Fibroblast of skin of scalp (primary cell): ENCODE data around the gene CPNE2. TPM values are rescaled to one million over a fixed set of nuclear protein-coding genes. Genes with fewer than 3 reads are reported as not detected.
"Not testable (repeated sequence)": the region's sequence is repeated elsewhere in the genome, so short reads cannot be mapped to it uniquely, and the experiment has no call there.

ENCODE experiments used
- DNase-seq: peaks from one replicate; pipeline ENCODE4 v3.0.0-alpha.2; 2013
- polyA plus RNA-seq, 2 experiments: library from polyadenylated mRNA; unstranded; fragments of 120-200 nt; gene quantifications; one replicate each; pipeline ENCODE4 v1.2.1, GENCODE V29; 2013; ENCODE audit not compliant: insufficient read length in 2 of 2

Gene CPNE2
- polyA plus RNA-seq (2013, experiment 1 of 2; ENCODE audit: insufficient read length): 37.5 TPM
- 41.3 TPM for polyA plus RNA-seq (2013, experiment 2 of 2; ENCODE audit: insufficient read length)

- DNase-seq: peak; percentile 72
Observed at GRCh38 chr16:57091975-57092785, at the start of gene CPNE2. Gene CPNE2 (plus strand): TSS chr16:57092583. CDS start chr16:57110743, 18,160 bp downstream.

DNA sequence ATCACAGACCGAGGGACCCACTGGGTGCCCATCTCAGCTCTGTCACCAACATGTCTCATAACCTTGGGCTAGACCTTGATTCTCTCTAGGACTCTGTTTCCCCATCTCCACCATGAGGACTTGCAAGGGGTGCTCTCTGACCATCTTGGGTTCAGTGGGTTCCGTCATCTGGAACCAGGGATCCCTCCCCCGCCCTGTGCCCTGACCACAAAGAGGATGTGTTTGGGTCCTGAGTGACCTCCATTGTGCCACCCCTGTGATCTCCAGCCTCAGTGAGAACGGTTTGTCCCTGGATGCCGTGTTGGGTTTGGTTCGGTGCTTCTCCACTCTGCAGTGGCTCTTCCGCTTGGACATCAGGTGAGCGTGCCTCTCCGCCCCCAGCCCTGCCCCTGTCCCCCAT lies 49.1 kb upstream of the CPNE2 start:
- no peak for DNase-seq

- DNase-seq: no peak
Observed at GRCh38 chr16:57044931-57045693, 47.3 kb upstream of the CPNE2 start.

DNA sequence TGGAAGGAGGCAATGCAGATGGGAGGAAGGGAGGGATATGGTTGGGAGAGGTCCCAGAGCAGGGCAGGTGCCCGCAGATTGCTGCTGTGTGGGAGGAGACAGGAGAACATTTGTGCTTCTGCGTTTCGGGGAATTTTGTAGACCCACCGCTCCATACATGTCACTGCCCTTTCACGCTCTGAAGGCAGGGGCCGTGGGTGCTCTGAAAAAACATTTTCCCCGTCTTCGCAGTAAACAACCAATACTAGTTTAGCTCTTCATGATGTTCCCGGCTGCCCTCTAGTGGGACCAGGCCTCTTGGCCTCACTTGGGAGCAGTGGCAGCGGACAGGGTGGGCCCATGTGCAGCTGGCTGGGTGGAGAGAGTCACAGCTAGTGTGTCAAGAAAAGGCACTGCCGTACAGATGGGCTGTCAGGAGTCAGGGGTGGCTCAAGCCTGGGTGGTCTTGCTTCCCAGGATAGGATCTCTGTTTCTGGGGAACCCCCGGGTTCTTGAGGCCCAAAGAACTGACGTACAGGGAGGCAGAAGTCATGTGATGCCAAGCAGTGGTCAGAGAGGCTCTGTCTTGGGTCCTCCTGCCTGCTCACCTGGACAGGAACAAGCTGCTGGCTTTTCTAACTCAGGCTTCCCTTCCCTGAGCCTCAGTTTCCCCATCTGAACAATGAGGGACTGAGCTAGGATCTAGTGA lies 46.5 kb upstream of the CPNE2 start:
- DNase-seq: peak; percentile 69

- no peak for DNase-seq
Observed at GRCh38 chr16:57048095-57048494, 44.3 kb upstream of the CPNE2 start.

DNA sequence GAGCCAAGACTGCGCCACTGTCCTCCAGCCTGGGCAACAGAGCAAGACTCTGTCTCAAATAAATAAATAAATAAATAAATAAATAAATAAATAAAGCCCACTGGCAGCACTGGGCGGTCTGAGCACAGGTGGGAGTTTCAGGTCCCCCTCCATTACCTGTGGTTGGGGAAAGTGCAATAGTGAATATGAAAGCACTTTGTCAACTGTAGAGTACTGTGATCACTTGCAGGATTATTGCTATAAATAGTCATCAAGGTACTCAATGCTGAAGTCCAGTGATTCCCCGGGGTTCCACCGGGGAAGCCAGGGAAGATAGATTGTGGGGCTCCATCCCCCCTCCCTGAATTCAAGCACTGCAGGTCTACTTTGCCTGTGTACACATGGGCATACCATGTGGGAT lies 42.7 kb upstream of the CPNE2 start:
- DNase-seq: no peak

- DNase-seq: no peak
Observed at GRCh38 chr16:57051696-57052228, 40.6 kb upstream of the CPNE2 start.

DNA sequence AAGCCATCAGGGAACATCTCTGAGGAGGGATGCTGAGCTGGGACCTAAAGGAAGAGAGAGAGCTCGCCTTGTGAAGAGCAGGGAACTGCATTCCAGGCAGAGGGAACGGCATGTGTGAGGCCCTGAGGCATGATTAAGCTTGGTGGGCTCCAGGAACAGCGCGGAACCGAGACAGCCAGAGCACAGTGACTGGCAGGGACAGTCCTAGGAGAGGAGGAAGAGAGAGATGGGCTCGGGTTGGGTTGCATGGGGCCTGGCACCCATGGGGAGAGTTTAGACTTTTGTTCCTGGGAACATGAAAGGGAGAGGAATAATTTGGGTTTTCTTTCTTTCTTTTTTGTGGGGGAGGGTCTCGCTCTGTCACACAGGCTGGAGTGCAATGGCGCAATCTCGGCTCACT lies 39.2 kb upstream of the CPNE2 start:
- no peak for DNase-seq

DNA sequence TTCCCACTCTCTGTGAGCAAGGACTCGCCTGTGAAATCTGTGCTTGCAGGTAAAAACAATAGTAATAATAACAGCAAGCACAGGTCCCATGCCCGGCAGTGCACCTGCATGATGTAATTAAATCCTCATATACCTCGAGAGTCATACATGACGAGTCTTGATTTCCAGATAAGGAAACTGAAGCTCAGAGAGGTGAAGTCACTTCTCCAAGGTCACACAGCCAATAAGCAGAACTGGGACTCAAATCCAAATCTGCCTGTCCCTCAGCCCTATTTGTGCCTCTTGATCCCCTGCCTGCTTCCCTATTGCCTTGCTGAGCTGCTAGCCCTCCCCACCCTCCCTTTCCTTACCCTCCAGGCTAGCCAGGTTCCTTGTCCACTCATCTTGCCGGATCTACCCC lies 38.0 kb upstream of the CPNE2 start:
- no peak for DNase-seq

GRCh38 chr16:57054771-57055170 lies 37.6 kb upstream of the CPNE2 start:
- no peak for DNase-seq

- no peak for DNase-seq
Observed at GRCh38 chr16:57055671-57056070, 36.7 kb upstream of the CPNE2 start.

DNA sequence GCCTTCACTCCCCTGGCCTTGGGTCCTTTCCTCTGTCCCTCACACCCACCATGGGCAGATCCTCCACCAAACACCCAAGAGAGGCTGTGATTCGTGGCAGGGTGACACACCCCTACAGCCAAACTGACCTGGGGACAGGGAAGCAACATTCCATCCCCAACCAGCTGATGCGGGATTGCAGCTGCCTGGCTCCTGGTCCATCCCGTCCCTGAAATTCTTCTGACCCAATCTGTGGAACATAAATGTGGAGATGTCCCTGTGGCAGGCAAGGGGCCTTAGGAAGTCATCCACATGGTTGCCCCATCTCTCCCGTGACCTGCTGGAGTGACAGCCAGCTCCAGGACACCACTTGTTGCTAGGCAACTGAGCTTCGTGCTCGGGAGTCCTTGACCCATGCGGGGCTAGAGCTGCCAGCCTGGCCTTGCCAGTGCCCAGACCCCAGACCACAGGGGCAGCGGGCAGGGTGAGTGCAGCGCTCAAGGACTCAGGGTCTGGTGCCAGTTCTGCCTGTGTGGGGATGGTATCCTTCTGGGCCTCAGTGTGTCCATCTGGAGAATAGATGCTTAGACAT lies 34.0 kb upstream of the CPNE2 start:
- no peak for DNase-seq

- DNase-seq: no peak
Observed at GRCh38 chr16:57060323-57061083, 31.9 kb upstream of the CPNE2 start.

DNA sequence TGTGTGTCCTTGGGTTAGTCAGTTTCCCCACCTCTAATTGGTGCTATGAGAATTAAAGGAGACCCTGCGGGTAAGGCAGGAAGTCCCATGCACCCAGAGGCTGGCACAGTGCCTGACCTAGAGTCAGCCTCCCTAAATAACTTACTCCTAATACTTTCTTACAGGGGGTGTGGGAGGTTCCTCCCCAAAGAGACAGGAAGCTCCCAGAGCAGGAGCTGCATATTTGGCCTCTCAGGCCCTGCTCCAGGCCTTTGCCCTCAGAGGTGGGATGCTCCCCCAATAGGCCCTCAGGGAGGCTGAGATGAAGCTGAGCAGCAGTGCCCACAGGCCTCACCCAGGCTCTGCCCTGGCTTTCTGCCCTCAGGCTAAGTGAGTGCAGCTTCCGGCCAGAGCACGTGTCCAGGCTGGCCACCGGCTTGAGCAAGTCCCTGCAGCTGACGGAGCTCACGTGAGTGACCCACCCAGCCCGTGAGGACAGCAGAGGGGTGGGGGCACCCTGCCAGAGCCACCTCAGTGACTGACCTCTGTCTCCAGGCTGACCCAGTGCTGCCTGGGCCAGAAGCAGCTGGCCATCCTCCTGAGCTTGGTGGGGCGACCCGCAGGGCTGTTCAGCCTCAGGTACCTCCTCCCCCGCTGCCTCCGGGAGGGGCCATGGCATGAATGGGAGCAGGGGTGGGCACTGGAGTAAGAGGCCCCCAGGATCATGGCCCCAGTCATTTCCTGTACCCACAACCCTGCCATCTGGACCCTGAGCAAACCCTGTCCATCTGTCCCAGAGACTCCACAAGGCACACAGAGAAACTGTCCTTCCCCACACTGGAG lies 31.1 kb upstream of the CPNE2 start:
- peak; percentile 65 for DNase-seq

- no peak for DNase-seq
Observed at GRCh38 chr16:57062329-57062728, 30.1 kb upstream of the CPNE2 start.

DNA sequence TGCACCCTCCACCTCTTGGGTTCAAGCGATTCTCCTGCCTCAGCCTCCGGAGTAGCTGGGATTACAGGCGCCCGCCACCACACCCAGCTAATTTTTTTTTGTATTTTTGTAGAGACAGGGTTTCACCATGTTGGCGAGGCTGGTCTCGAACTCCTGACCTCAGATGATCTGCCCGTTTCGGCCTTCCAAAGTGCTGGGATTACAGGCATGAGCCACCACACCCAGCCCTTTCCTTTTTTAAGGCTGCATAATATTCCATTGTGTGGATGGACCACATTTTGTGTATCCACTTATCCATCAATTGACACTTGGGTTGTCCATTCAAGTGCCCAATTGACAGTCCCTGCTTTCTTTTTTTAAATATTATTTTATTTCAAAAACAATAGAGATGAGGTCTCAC lies 29.2 kb upstream of the CPNE2 start:
- DNase-seq: not testable (repeated sequence)

DNA sequence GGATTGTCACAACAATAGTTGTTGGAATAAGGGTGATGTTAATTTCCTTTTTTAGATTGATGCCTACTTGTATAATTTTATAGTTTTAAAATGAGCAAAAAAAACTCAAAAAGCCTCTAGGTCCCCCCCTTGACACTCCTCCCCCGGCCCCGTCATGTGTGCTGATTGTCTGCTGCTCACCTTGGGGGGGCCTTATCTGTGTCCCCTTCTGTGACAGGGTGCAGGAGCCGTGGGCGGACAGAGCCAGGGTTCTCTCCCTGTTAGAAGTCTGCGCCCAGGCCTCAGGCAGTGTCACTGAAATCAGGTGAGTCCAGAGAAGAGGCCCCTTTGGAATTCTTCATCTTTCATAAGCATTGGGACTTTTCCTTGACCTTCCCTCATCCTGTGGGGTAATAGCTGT lies 27.4 kb upstream of the CPNE2 start:
- DNase-seq: no peak

DNA sequence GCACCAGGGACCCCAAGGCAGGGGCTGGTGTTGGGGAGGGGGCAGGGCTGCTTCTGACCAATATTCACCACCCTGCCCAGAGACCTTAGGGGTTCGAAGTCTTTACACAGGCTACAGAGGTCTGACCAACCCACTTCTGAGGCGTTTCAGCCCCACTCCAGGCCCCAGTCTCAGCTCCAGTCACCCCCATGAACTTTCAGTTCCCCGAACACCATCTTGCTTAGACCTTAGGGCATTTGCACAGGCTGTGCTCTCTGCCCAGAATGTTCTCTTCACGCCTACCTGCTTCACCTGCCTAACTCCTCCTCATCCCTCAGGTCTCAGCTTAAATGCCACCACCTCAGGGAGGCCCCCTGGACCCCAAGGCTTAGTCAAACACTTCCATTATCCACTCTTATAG lies 25.8 kb upstream of the CPNE2 start:
- no peak for DNase-seq

GRCh38 chr16:57067347-57067746 lies 25.0 kb upstream of the CPNE2 start:
- no peak for DNase-seq

GRCh38 chr16:57069053-57069452 lies 23.3 kb upstream of the CPNE2 start:
- DNase-seq: no peak
